IPS-18a (cell line): ENCODE data around the gene PIGH.

ENCODE experiments used
- H3K27ac ChIP-seq: one replicate; pipeline ENCODE4 v1.5.1; 2013; ENCODE audit warnings: low read length
- H3K27me3 ChIP-seq: one replicate; pipeline ENCODE4 v1.6.1; 2013; ENCODE audit warnings: mild to moderate bottlenecking, low read length; ENCODE audit not compliant: control insufficient read depth, insufficient read depth
- H3K36me3 ChIP-seq: one replicate; pipeline ENCODE4 v1.6.1; 2013; ENCODE audit warnings: low read depth, low read length; ENCODE audit not compliant: control insufficient read depth
- H3K4me1 ChIP-seq: one replicate; pipeline ENCODE4 v1.6.1; 2013; ENCODE audit warnings: low read depth, low read length; ENCODE audit not compliant: control insufficient read depth
- H3K4me3 ChIP-seq: one replicate; pipeline ENCODE4 v1.5.1; 2013; ENCODE audit warnings: low read length
- H3K9ac ChIP-seq: one replicate; pipeline ENCODE4 v1.6.1; 2013; ENCODE audit warnings: mild to moderate bottlenecking, low read length, moderate library complexity
- H3K9me3 ChIP-seq: one replicate; pipeline ENCODE4 v1.6.1; 2013; ENCODE audit warnings: low read depth, low read length; ENCODE audit not compliant: control insufficient read depth

Gene PIGH

DNA sequence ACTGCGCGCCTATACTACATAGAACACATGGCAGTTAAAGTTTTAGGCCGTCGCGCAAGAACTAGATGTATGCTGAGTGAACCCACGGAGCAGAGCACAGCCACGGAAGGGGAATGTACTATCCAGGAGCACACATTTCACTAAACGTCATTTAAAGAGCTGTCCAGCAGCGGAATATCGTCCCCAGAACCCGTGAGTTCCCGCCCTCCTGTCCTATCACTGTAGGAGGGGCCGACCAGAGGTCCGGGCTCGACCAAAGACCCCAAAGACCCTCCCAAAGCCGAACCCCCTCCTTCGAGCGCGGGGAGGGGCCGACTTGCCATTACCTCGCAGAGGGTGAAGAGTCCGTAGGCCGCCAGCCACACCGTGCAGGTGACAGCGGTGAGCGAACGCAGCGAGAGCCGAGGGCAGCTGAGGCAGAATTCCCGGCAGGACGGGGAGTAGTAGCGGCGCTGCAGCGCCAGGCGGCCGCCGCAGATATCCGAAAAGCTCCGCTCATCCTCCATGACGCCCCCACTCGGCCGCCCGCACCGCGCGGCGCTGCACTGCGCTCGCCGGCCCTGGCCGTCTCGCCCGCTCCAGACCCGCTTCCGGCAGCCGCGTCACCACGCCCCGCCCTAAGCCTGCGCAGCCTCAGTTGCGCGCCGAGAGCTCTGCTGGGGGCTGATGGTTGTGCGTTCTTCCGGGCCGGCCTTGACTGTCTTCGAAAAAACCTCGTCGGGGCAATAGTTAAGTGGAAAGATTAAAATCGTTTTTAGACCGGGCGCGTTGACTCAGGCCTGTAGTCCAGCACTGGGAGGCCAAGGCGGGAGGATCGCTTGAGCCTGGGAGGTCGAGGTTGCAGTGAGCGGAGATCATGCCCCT, at the start of gene PIGH:
PIGH (minus strand) TSS at position 571 of the 864 bp plus-strand sequence; CDS start at position 506, 65 bp downstream.
- Histone ChIP-seq H3K27ac (no peak within 1 kb of the TSS), H3K27me3 (peaks cover 61% of the 10 kb centered on the region), H3K4me3 (peak within 1 kb of the TSS; percentile 83), H3K9me3 (no peaks in the 10 kb centered on the region), H3K36me3 (no peaks in the 10 kb centered on the region), H3K4me1 (no peaks in the 10 kb centered on the region), H3K9ac (peak within 1 kb of the TSS; percentile 39)

GRCh38 chr14:67646131-67646530, 46.1 kb upstream of the PIGH start:
- H3K9ac ChIP-seq = no peak overlapping the region
- H3K36me3 ChIP-seq = peaks cover 53% of the 10 kb centered on the region
- H3K4me1 ChIP-seq = no peaks in the 10 kb centered on the region
- H3K27me3 ChIP-seq = no peaks in the 10 kb centered on the region
- no peaks in the 10 kb centered on the region for H3K9me3 ChIP-seq
- H3K4me3 ChIP-seq = no peak overlapping the region
- H3K27ac ChIP-seq = no peak overlapping the region

- peaks cover 46% of the 10 kb centered on the region for H3K36me3 ChIP-seq
- H3K27me3 ChIP-seq = no peaks in the 10 kb centered on the region
- no peak overlapping the region for H3K4me3 ChIP-seq
- no peak overlapping the region for H3K9ac ChIP-seq
- H3K4me1 ChIP-seq = no peaks in the 10 kb centered on the region
- H3K27ac ChIP-seq = no peak overlapping the region
- no peaks in the 10 kb centered on the region for H3K9me3 ChIP-seq
Measured at GRCh38 chr14:67645414-67645813, 45.3 kb upstream of the PIGH start.

- H3K9ac ChIP-seq = no peak overlapping the region
- peaks cover 36% of the 10 kb centered on the region for H3K36me3 ChIP-seq
- H3K27ac ChIP-seq = no peak overlapping the region
Measured at GRCh38 chr14:67644428-67644827, 44.4 kb upstream of the PIGH start.

DNA sequence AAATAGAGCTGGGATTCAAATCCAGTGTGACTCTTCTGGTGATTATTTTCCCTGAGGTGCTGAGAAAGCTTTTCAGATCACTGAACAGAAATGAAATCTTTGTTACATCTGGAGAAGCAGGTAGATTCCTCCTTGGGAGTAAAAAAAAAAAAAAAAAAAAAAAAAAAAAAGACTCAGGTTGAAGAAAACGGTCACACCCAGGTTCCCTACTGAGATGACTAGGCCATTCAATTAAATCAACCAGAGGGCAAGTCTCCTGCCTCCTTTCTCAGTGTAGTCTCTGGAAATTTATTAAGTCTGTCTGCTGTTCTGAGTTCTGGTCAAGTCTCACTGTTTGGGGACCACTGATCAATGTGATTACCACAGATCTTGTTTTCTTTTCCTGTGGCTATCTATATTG, 43.6 kb upstream of the PIGH start:
- Histone ChIP-seq H3K27me3 (no peaks in the 10 kb centered on the region), H3K4me3 (no peak overlapping the region), H3K9me3 (no peaks in the 10 kb centered on the region), H3K4me1 (no peaks in the 10 kb centered on the region), H3K36me3 (peaks cover 29% of the 10 kb centered on the region), H3K27ac (no peak overlapping the region), H3K9ac (no peak overlapping the region)

More at GRCh38 chr14:67644428-67644827, 44.4 kb upstream of the PIGH start:
- Histone ChIP-seq H3K27me3 (no peaks in the 10 kb centered on the region), H3K9me3 (no peaks in the 10 kb centered on the region), H3K4me3 (no peak overlapping the region), H3K4me1 (no peaks in the 10 kb centered on the region)

- peaks cover 17% of the 10 kb centered on the region for H3K36me3 ChIP-seq
- H3K4me1 ChIP-seq = no peaks in the 10 kb centered on the region
- H3K4me3 ChIP-seq = no peak overlapping the region
- no peak overlapping the region for H3K9ac ChIP-seq
- H3K27me3 ChIP-seq = no peaks in the 10 kb centered on the region
- H3K9me3 ChIP-seq = no peaks in the 10 kb centered on the region
- no peak overlapping the region for H3K27ac ChIP-seq
Measured at GRCh38 chr14:67641902-67642749, 42.1 kb upstream of the PIGH start.

DNA sequence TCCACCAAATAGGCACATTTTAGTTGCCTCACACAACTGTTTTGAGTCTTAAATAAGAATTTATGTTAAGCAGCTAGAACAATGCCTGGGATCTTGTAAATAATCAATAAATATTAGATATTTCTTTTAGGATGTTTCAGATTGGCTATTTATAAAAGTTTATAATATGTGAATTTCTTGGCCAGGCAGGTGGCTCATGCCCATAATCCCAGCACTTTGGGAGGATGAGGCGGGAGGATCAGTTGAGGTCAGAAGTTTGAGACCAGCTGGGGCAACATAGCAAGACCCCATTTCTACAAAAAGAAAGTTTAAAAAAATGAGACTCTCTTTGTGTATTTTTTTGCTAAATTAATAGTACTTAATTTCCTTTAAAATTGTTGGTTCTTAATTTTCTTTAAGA, 41.4 kb upstream of the PIGH start:
- H3K27me3 ChIP-seq = no peaks in the 10 kb centered on the region
- no peaks in the 10 kb centered on the region for H3K9me3 ChIP-seq
- no peak overlapping the region for H3K4me3 ChIP-seq
- H3K27ac ChIP-seq = no peak overlapping the region
- no peak overlapping the region for H3K9ac ChIP-seq
- H3K4me1 ChIP-seq = no peaks in the 10 kb centered on the region
- peaks cover 11% of the 10 kb centered on the region for H3K36me3 ChIP-seq

DNA sequence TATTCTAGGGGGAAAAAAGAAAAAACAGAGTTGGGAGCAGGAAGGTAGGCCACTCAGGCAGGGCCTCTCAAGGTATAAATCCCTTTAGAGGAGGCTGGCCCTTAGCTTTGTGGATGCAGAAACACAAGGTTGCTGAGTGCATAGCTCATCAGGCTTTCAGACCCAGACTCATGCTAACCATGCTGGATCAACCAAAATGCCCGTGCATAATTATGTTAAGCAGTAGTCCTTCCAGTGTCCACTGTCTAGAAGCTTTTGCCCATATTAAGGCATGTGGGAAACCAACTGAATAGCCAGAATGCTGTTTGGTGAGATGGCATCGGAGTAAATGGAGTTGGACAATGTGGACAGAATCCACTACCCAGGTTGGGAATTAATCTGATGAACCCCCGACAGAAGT, 38.6 kb upstream of the PIGH start:
- Histone ChIP-seq H3K4me3 (no peak overlapping the region), H3K4me1 (no peaks in the 10 kb centered on the region), H3K27ac (no peak overlapping the region), H3K36me3 (no peaks in the 10 kb centered on the region), H3K9me3 (no peaks in the 10 kb centered on the region), H3K27me3 (no peaks in the 10 kb centered on the region), H3K9ac (no peak overlapping the region)

DNA sequence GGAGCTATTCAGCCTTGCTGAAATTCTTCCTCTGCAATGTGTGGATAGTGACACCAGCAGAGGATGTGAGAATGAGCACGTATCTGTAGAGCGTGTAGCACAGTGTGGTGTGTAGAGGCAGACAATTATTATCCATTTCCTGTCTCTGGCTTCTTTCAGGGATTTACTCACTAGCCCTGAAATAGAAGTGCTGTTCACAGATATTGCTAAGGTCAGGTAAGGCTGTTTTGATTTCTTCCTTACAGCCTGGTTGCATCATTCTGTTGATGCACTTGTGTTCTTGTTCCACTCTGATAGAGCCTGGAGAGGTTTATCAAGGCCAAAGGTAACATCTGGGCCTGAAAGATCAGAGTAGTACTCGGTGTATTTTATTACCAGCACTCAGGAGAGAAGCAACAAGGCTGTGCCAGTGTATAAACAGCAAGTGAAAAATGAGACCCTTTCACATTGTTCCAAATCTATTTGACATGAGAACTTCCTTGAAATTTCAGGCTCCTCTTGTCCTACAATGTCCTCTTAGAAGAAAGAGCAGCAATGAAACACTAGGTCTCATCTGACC, 36.4 kb upstream of the PIGH start:
- no peak overlapping the region for H3K9ac ChIP-seq
- H3K9me3 ChIP-seq = no peaks in the 10 kb centered on the region
- H3K36me3 ChIP-seq = no peaks in the 10 kb centered on the region
- H3K4me3 ChIP-seq = no peak overlapping the region
- H3K27me3 ChIP-seq = no peaks in the 10 kb centered on the region
- no peak overlapping the region for H3K27ac ChIP-seq
- no peaks in the 10 kb centered on the region for H3K4me1 ChIP-seq

DNA sequence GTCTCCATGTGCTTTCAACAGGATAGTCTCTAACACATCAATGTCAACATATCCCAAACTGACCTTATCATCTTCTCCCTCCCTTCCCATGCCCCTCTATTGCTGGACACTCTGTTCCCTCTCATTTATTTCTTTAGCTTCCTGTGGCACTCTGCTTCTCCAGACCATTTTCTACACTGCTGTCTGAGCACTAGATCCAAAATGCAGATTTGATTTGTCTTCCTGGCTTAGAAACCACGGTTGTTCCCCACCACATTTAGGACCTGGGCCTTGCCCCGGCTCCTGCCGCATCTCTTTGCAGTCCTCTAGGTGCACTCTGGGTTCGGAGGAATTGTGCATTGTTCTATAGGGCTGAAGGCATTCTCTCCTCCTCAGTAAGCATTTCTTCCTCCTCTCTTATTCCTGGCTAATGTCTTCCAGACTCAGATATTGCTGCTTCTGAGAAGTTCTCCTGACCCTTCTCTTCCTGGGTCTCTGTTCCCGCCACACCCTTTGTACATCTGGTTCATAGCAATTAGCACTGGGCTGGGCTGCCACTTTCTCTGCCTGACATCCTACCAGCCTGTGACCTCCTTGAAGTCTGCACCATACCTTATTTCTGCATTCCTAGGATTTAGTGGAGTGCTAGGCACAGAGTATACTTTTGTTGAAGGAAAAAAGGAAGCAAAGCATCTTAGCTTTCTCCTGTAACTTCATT, 33.5 kb upstream of the PIGH start:
- H3K4me3 ChIP-seq = no peak overlapping the region
- no peaks in the 10 kb centered on the region for H3K4me1 ChIP-seq
- no peaks in the 10 kb centered on the region for H3K9me3 ChIP-seq
- no peak overlapping the region for H3K9ac ChIP-seq
- H3K36me3 ChIP-seq = no peaks in the 10 kb centered on the region
- no peak overlapping the region for H3K27ac ChIP-seq
- H3K27me3 ChIP-seq = no peaks in the 10 kb centered on the region

DNA sequence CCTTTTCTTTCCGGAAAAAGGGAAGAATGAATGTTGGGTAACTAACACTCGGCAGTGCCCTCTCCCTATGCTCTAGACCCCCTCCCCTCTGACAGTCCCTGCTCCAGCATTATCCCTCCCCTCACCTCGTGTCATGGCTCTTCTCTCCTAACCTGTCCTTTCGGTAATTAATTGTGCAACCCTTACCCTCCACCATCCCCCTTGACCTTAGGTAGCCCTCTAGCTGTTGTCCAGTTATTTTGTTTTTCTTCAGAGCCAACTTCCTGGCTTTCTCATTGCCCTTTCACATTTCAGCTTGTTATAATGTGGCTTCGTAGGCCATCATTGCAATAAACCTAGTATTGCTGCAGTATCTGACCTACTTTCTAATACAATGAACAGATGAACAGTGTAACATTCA, 30.9 kb upstream of the PIGH start:
- Histone ChIP-seq H3K9ac (no peak overlapping the region), H3K36me3 (no peaks in the 10 kb centered on the region), H3K27ac (no peak overlapping the region), H3K4me1 (no peaks in the 10 kb centered on the region), H3K4me3 (no peak overlapping the region), H3K27me3 (no peaks in the 10 kb centered on the region), H3K9me3 (no peaks in the 10 kb centered on the region)
